NCI-H526 (cell line): ENCODE measurements around the gene SNCG.

ENCODE experiments used
- DNase-seq, 2 experiments: peaks; one replicate each; lab custom pipeline; 2025; lab: John Stamatoyannopoulos, UW

The SNCG gene

GRCh38 chr10:86960863-86961434 lies 2.5 kb downstream of the SNCG start:
- no peak for DNase-seq

GRCh38 chr10:86961481-86962091 lies 3.2 kb downstream of the SNCG start:
- no peak for DNase-seq

GRCh38 chr10:86962136-86962980 lies 4.0 kb downstream of the SNCG start:
- DNase-seq: no peak

- DNase-seq: no peak
Observed at GRCh38 chr10:86962981-86963310, 4.5 kb downstream of the SNCG start.

DNA sequence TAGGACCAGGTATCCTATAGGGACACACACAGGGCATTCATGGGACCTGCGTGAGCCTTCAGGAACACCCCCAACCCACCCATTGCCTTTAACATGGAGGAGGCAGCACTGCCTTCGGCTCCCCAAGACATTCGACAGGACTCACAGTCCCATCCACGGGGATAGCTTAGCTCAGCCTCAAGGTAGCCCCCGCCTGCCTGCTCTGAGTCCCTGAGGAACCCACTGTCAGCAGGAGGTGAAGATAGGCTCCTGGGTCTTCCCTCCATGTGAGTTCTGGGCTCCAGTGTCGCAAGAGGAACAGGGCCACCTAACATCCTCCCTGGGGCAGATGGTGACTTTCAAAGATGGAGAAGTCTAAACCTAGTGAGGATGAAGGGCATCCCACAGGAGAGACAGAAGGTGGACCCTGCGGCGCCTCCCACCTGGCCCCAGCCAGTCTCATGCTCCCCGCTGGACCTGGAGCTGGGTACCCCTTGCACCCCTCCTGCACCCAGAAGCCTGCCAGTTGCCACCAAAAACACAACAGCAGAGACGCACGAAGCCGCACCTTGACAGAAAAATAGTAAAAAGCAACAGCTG lies 5.0 kb downstream of the SNCG start:
- no peak for DNase-seq

GRCh38 chr10:86964061-86964846 lies 5.9 kb downstream of the SNCG start:
- no peak for DNase-seq

GRCh38 chr10:86964847-86965190 lies 6.4 kb downstream of the SNCG start:
- no peak for DNase-seq

DNA sequence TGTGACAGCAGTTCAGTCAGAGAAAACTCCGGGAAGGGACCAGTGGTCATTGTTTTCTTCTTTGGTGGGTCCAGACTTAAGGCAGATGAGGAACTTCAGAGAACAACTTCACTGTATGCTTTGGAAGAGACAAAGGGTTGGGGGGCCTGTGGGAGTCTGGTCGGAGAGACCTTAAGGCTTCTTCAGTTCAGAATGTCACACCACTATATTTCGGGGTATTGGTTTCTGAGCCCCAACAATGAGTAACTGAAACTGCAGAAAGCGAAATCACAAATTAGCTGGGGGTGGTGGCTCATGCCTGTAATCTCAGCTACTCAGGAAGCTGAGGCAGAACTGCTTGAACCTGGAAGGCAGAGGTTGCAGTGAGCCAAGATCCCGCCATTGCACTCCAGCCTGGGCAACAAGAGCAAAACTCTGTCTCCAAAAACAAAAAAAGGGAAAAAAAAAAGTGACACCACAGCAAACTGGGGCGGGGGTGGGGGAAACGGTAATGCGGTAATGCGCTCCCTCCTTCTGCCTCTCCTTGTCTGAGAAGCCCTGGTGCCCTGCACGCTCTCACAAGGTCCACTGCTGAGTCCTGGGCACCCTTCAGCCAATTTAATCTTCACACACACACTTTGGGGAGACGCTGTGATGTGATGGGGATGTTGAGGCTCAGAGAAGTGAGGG lies 7.7 kb downstream of the SNCG start:
- DNase-seq: no peak

DNA sequence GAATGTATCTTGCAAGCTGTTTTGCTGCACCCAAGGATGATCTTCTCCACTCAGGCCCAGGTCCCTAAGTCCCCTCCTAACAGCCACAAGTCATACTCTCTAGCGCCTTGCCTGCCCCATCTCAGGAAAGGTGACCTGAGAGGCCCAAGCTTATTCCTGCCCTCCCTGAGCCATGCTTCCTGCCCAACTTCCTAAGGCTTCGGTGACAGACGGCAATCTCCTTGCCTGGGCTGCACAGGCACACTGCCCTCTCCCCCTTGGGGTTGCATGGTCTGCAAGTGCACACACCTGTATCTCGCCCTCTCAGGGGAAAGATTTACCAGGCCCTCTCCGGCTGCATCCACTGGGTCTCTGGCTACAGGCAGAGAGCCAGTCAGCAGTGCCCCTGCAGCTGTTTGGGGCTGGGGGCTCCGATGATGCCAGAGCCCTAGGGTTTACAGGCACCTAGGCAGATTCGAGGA lies 9.1 kb downstream of the SNCG start:
- no peak for DNase-seq

DNA sequence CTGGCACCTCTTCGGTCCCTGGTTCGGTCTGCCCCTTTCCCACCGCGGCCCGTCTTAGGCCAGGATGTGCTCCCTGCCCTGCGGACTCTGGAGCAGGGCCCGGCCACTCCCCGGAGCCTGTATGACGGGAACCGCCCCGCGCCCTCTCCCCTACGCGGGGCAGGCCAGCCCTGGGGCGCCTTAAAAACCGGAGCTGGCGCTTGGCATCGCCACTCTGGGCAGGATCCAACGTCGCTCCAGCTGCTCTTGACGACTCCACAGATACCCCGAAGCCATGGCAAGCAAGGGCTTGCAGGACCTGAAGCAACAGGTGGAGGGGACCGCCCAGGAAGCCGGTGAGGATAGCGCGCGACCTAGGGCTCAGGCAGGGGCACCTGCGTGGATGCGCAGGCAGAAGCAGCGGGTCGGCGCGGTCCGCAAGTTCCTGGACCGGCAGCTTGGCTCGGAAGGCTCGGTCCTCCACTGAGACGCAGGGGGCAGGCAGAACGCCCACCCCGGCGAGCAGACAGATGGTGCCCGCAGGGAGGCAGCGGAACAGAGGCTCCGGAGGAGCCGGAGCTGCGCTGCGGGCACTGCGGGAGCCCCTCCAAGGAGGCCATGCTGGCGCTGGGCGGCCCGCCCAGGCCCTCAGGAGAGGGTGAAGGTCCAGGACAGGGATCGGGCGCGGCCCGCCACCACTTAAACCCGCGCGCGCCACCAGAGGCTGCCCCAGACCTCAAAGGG lies 10.0 kb downstream of the SNCG start, which contains the start of gene ADIRF:
Gene ADIRF, plus strand, starts transcription at position 212 of the 723 bp plus-strand sequence. Its CDS starts 63 bp downstream, at position 275.
- peak in 1 of 2 experiments; percentile 8 for DNase-seq

GRCh38 chr10:86968994-86969355 lies 10.6 kb downstream of the SNCG start:
- no peak for DNase-seq

- DNase-seq: no peak
Observed at GRCh38 chr10:86969421-86970041, 11.1 kb downstream of the SNCG start.

GRCh38 chr10:86970162-86970981 lies 12.0 kb downstream of the SNCG start:
- DNase-seq: no peak

- peak in 1 of 2 experiments; percentile 30 for DNase-seq
Observed at GRCh38 chr10:86970982-86971231, 12.5 kb downstream of the SNCG start.

DNA sequence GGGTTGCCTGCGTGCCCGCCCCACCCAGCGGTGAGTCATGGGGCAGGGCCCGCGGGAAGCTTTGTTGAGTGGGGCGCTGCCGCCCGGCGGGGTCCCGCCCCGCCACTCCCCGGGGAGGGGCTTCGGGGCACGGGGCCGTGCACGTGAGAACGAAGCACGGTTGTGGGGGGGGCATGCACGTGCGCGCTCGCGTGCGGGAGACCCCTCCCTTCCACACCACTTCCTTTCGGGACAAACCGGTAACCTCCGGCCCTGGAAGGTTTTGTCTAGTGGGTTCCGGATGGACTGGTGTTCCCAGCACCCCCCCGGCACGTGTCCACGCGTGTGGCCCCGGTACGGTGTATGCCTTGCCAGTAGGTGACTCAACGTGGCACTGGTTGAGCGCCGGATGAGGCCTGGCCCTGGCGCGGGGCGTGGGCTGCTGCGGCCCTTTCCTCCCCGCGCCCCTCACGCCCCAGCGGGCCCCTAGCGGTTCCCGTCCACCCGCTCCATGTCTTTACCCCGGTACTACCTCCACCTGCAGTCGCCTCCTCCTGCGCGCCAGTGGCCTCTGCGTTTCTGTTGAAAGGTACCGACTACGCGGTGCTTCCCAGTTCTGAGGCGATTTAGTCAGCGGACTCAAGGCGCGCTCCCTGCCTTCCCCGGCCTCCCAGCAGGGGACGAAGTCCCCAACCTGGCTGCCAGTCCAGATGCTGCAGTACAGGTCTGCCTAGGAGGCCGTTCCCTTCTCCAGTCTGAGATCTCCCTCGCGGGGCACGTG lies 13.0 kb downstream of the SNCG start:
- DNase-seq: peak in 1 of 2 experiments; percentile 38

- DNase-seq: no peak
Observed at GRCh38 chr10:86972613-86973380, 14.4 kb downstream of the SNCG start.

- DNase-seq: no peak
Observed at GRCh38 chr10:86974484-86974883, 16.1 kb downstream of the SNCG start.

- DNase-seq: no peak
Observed at GRCh38 chr10:86976362-86977056, 18.1 kb downstream of the SNCG start.
